ENCODE results near the gene RPP25L.
A peak's percentile ranks its signal among the peaks of the same experiment; 100 is the strongest.

The RPP25L gene

DNA sequence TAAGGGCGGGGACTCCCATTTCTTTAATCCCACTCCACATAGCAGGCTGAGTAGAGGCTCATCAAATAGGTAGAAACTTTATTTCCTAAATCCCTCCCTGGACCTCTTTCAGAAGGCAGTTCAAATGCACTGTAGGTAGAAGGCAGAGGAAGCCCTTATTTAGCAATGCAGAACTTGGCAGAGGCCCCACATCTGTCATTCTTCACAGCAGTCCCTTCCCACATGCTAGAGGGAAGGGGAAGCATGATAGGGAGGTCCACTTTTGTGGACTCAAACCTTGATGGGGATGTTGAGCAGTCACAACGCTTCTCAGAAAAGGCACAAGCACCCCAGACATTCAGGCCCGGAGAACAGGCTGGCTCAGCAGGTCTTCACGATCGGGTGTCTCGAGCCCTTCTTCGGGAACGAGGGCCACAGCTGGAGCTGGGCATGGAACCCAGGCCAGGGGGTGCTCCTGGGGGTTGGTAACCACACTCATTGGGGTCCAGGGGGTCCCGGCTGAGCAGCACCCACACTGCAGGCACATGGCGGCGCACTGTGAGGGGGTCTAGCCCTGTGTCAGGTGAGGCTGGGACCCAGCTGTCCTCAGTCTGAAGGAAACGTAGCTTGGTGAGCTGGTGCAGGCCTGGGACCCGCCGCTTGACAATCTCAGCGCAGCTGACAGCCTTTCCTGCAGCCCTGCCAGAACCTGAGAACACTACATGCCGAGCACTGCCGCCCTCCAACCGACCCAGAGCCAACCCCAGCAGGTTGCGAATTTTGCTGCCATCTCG lies 1.3 kb downstream of the RPP25L start:
- no peak for DNase-seq

- no peak for DNase-seq
Observed at GRCh38 chr9:34607331-34607730, 4.6 kb downstream of the RPP25L start.

- no peak for DNase-seq
Observed at GRCh38 chr9:34606905-34607304, 5.0 kb downstream of the RPP25L start.

GRCh38 chr9:34606190-34606589 lies 5.7 kb downstream of the RPP25L start:
- no peak for DNase-seq

DNA sequence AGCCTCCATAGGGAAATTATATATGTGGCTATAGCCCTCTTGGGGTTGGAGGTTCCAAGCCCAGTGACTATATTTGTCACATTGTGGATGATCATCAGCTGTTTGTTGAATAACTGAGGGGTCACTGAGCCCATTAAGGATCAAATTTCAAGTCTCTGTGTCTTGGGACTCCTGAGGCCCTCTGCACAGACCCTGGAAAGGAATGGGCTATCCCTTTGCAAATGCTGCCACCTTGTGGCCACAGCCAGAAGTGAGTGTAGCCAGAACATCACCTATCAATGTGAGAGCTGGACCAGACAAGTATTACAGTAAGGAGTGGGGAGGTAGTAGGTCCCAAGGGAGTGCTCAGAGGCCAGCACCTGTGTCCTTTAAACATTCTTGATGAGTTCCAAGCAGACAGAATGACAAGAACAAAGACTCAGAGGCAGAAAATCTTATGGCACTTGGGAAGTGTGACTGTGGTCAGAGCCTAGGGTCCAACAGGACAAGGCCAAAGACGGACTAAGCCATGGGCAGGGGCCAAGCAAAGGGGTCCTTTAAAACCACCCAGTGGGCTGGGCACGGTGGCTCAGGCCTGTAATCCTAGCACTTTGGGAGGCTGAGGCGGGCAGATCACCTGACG lies 8.2 kb downstream of the RPP25L start:
- DNase-seq, result peak; percentile 78

DNA sequence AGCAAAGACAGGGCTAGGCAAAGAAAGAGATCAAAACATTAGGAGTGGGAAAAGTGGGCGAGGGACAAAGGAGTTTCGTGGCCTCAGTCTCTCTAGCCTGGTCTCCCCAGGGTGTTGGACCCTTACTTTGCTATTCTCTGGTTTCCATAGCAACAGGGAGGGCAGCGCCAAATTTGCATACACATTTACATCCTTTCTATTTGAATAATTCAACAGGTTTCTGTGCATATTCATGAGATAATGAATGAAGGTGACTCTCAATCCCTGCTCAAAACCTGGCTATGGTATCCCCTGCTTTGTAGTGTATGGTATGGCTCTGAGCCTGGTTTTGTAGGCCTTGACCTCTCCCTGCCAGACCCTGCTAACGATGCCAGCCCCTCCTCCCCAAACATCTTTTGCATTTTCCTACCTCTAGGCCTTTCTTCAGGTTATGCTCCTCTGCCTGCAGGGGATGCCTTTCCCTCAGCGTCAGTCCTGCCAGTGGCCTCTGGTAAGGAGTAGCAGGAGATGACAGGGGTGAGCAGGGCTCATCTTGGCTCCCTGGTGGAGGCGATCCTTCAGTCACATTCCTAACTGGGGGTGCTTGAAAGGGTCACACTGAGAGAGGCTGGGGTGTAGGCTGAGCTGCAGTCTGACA lies 9.8 kb downstream of the RPP25L start:
- DNase-seq, result no peak

DNA sequence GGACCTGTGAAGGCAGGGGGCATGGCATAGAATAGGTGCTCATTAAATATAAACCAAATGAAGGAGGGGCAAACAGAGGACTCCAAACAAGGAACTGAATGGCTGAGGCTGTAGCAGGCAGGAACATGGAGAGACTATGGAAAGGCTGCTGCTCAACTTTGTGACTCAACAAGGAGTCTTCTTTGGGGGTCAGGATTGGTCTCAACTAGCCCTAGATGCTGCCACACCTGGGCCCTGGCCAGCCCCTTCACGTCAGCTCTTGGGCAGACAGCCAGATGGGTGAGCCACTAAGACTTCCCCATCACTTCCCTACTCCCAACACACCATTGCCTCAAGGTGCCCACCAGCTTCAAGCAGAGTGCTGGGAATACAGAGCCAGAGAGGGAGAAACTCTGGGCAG lies 11.0 kb downstream of the RPP25L start:
- DNase-seq, result no peak

DNA sequence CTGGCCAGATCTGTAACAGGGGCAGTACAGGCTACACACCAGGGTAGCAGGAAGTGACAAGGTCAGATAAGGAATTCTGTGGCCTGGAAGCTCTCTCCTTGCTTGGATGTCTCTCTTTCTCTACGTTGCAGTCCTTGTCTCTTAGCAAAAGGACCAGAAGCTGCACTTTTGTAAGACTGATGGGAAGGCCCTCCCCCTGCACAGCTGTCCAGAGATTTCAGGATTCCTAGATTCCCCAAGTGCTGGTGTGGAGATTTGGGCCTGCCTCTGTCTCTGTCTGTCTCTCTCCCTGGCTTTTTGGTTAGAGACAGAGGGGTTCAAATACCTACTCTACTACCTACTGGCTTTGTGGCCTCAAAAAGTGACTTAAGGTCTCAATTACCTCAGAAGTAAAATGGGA lies 12.4 kb downstream of the RPP25L start:
- no peak for DNase-seq

GRCh38 chr9:34594177-34594576 lies 17.7 kb downstream of the RPP25L start:
- no peak for DNase-seq

- DNase-seq, result no peak
Observed at GRCh38 chr9:34592895-34593601, 18.8 kb downstream of the RPP25L start.

DNA sequence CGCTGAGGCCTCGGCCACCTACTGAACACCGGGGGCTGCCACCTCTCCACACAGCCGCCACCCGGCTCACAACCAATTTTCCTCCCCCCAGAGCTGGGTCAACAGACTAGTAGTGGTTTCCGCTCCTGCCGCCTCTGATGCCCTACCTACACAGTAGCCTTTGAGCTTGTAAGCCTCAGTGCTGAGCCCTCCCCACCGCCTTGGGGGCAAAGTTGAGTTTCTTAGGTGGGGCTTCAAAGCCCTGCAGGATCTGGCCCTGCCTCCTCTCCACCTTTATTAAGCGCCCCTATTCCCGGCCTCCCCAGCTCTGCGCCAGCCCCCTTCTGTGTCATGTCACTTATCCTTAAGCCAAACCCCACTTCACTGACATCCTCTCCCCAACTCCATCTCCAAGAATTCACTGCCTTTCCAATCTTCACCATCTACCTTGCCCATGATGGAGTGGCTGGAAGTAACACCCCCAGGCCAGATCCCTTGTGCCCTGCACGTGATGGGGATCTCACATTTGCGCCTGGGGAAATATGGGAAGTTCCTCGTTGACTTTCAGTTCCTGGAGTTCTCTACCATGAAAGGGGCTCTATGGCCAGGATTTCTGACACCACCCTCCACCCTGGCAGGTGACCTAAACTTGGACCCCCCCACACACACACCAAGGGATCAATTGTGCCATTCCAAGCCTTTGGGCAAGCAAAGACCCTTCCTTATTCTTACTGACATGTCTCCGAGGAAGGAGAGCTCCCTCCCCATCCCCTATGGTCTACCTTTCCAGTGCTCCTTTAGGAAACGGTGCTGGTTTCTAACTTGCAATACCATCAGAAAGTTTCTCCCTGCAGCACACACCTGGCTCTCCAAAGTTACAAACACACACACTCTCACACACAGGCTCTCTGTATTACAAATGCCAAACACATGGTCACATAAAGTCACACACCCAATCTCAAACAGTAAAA lies 19.7 kb downstream of the RPP25L start:
- no peak for DNase-seq

GRCh38 chr9:34591248-34591916 lies 20.5 kb downstream of the RPP25L start:
- peak; percentile 73 for DNase-seq

DNA sequence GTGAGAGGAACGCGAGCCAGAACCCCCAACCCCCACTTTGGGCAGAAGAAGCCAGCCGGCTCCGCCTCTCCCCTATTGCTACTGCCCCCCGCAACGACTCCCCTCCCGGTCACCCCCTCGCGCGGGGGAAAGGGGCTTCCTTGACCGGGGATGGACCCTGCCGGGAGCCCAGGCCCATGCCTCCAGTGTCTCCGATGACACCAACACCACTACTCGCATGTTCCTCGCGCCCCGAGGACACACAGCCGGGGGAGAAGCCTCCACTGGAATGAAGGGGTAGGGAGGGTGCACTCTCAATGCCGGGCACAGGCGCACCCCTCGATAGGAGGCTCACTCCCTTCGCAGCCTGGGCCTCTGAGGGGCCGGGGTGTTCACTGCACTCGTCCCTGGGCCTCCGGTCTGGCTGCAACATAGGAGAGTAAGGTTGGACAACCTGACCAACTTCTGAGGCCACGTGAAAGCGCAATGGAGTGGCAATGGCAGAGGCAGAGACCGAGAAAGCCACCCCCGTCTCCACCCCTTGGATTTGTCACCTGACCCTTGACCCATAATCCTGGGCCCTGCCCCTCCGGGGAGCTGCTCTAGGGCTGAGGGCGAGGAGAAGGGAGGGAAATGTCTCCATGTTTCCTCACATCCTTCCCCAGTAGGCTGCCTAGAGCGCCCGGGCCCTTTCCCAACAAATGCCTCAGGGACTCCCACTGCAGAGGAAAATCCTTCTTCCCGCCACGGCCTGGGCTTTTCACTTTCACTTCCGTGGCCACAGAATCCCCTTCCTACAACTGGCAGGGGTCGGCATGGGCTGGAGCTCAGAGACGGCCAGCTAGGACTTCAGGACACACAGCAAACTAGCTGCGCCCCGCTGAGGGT lies 21.3 kb downstream of the RPP25L start:
- no peak for DNase-seq

DNA sequence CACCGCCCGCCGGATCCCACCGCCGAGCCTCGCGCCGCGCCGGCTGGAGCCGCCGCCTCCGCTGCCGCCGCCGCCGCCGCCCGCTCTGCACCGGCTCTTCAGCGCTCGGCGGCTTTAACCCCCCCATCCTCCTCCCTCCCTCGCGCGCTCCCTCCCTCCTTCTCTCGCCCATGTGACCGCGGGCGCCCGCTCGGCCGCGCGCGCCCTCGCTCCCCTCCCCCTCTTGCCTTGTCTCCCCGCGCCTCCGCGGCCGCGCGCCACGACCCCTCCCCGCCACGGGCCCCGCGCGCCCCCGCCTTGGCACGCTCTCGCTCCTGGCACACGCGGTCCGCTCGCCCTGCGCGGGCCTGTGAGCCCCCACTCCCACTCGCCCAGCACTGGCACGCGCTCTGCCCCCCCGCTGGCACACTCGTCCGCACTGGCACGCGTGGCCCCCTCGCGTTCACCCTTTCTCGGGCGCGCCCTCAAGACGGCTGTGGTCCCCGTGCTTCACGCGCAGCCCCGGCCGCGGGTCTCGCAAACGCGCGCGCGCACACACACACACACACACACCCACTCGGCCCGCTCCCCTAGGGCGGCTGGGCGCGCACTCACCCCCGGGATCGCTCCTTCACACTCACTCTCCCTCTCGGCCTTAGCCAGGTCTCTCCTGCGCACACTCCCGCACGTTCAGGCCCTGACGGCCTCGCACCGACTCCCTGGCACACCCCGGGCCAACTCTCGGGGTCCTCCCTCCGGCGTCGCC lies 22.1 kb downstream of the RPP25L start, which contains the start of gene CNTFR:
Gene CNTFR (minus strand): TSS at position 89 of the 745 bp plus-strand sequence. CDS start 20,743 bp downstream, outside the sequence.
- DNase-seq, result no peak

GRCh38 chr9:34588671-34589635 lies 22.9 kb downstream of the RPP25L start:
- no peak for DNase-seq

DNA sequence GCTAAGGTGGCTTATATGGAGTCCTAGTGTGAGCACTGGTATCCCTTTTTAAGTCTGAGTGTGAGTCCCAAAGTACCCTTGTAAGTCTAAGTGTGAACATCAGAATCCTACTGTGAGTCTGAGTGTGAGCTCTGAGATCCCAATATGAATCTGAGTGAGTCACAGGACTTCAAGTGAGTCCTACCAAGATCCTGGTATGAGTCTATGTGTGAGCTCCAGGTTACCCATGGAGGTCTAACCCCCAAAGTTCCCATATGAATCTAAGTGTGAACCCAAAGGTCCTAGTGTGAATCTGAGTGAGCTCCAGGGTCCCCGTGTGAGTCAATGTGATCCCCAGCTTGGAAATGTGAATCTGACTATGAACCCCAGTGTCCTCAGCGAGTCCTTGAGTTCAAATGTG lies 24.6 kb downstream of the RPP25L start:
- no peak for DNase-seq

GRCh38 chr9:34585946-34586669 lies 25.8 kb downstream of the RPP25L start:
- DNase-seq, result no peak

DNA sequence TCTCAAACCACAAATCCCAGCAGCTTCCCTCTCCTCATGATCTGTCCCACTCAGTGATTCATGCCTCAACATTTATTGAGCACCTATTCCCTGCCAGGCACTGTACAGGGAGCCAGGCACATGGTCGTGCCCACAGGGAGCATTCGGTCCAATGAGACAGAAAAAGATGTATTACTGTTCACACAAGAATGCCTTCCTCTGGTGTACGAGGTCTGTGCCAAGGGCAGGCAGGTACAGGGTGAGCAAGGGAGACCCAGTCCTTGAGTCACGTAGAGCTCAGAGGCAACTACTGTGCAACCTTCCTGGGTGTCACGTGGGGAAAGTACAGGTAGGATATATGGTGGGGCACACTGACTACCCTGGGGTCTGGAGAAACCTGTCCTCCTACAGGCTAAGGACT lies 26.9 kb downstream of the RPP25L start:
- no peak for DNase-seq

Measured in activated T-cell treated with anti-CD3 and anti-CD28 coated beads for 4 hours (primary cell).